Right atrium auricular region (tissue), 2 donors: ENCODE data around the gene CROCC2. TPM values are rescaled to one million over a fixed set of nuclear protein-coding genes. Genes with fewer than 3 reads are reported as not detected.

Experiments
- DNase-seq: peaks from one replicate; pipeline ENCODE4 v3.0.0-alpha.2; 2019; ENCODE audit warnings: low spot score
- H3K27ac ChIP-seq, 2 donors: fragments of 200-600 bp; sonication (generic); 1 replicate in 1 of 2; 2 replicates in 1 of 2; pipeline ENCODE4 v1.5.1; 2016 to 2019
- H3K27me3 ChIP-seq, 2 donors: fragments of 200-600 bp; sonication (generic); one replicate each; pipeline versions ENCODE4 v1.5.1 to v1.6.0; 2017 to 2019
- H3K36me3 ChIP-seq: fragments of 200-600 bp; sonication (generic); one replicate; pipeline ENCODE4 v1.5.1; 2016
- H3K4me1 ChIP-seq, 2 donors: fragments of 200-600 bp; sonication (generic); one replicate each; pipeline versions ENCODE4 v1.5.1 to v1.6.0; 2017 to 2019
- H3K4me3 ChIP-seq, 2 donors: fragments of 200-600 bp; sonication (generic); 1 replicate in 1 of 2; 2 replicates in 1 of 2; pipeline ENCODE4 v1.5.1; 2017 to 2019; ENCODE audit warnings: mild to moderate bottlenecking in 1 of 2, moderate library complexity in 1 of 2
- H3K9me3 ChIP-seq, 2 donors: fragments of 200-600 bp; sonication (generic); one replicate each; pipeline ENCODE4 v1.5.1; 2019
- total RNA-seq, 2 donors: library from RNA; depleted of rRNA; stranded (reverse); fragments of >200 nt; gene quantifications; one replicate each; pipeline ENCODE4 v1.1.0, GENCODE V29; 2016
- TF ChIP-seq, protein P1 (sequence below), 2 donors: fragments of 200-600 bp; sonication (generic); IDR thresholded peaks; one replicate each; pipeline ENCODE4 v1.5.1; 2019; ENCODE audit warnings: antibody characterized with exemption in 2 of 2

Gene CROCC2
- total RNA-seq, 2 donors from 2014 or later: not detected

- TF ChIP-seq, protein P1, sequence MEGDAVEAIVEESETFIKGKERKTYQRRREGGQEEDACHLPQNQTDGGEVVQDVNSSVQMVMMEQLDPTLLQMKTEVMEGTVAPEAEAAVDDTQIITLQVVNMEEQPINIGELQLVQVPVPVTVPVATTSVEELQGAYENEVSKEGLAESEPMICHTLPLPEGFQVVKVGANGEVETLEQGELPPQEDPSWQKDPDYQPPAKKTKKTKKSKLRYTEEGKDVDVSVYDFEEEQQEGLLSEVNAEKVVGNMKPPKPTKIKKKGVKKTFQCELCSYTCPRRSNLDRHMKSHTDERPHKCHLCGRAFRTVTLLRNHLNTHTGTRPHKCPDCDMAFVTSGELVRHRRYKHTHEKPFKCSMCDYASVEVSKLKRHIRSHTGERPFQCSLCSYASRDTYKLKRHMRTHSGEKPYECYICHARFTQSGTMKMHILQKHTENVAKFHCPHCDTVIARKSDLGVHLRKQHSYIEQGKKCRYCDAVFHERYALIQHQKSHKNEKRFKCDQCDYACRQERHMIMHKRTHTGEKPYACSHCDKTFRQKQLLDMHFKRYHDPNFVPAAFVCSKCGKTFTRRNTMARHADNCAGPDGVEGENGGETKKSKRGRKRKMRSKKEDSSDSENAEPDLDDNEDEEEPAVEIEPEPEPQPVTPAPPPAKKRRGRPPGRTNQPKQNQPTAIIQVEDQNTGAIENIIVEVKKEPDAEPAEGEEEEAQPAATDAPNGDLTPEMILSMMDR (IDR thresholded peaks at IDR 0.05): no peak
- Histone ChIP-seq H3K27me3 (no peaks in the 10 kb centered on the region), H3K27ac (no peak overlapping the region), H3K4me1 (peaks cover 0 to 41% of the 10 kb centered on the region in 2 donors), H3K4me3 (no peak overlapping the region), H3K9me3 (no peaks in the 10 kb centered on the region), H3K36me3 (no peaks in the 10 kb centered on the region)
- no peak for DNase-seq
These were observed 84.1 kb downstream of the CROCC2 start for GRCh38 chr2:240990266-240990529.

DNA sequence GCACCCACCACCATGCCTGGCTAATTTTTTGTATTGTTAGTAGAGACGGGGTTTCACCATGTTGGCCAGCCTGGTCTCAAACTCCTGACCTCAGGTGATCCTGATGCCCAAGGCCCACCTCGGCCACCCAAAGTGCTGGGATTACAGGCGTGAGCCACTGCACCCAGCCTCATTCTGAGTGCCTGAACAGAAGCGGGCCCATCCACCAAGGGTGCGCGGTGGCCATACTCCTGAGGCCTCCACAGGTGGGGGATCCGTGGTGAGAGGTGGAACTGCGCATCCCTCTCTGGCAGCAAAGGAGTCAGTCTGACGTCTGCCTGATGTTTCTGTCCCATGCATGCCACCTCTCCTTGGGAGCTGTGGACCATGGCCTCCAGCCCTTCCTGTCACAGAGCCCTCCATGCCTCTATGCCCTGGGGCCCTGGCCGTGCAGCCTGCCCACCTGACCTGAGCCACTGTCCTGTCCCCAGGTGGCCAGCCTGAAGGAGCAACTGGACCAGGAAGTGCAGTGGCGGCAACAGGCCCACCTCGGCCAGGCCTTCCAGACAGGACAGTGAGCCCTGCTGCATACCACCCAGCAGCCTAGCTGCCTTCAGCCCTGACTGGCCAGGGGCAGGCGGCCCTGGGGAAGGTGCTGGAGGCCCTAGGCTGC lies 84.7 kb downstream of the CROCC2 start:
- Histone ChIP-seq H3K27me3 (no peaks in the 10 kb centered on the region), H3K27ac (peak overlapping the region; percentile 66 to 78), H3K4me1 (peaks cover 0 to 41% of the 10 kb centered on the region in 2 donors), H3K4me3 (no peak overlapping the region), H3K9me3 (no peaks in the 10 kb centered on the region), H3K36me3 (no peaks in the 10 kb centered on the region)
- TF ChIP-seq, protein P1 (IDR thresholded peaks at IDR 0.05): no peak
- DNase-seq: no peak

GRCh38 chr2:240991378-240992263 lies 85.5 kb downstream of the CROCC2 start:
- Histone ChIP-seq H3K27ac (peak overlapping the region; percentile 66 to 78), H3K36me3 (no peaks in the 10 kb centered on the region), H3K27me3 (no peaks in the 10 kb centered on the region), H3K9me3 (no peaks in the 10 kb centered on the region), H3K4me3 (no peak overlapping the region), H3K4me1 (peaks cover 0 to 47% of the 10 kb centered on the region in 2 donors)
- TF ChIP-seq, protein P1 (IDR thresholded peaks at IDR 0.05): no peak
- peak; percentile 96 for DNase-seq

DNA sequence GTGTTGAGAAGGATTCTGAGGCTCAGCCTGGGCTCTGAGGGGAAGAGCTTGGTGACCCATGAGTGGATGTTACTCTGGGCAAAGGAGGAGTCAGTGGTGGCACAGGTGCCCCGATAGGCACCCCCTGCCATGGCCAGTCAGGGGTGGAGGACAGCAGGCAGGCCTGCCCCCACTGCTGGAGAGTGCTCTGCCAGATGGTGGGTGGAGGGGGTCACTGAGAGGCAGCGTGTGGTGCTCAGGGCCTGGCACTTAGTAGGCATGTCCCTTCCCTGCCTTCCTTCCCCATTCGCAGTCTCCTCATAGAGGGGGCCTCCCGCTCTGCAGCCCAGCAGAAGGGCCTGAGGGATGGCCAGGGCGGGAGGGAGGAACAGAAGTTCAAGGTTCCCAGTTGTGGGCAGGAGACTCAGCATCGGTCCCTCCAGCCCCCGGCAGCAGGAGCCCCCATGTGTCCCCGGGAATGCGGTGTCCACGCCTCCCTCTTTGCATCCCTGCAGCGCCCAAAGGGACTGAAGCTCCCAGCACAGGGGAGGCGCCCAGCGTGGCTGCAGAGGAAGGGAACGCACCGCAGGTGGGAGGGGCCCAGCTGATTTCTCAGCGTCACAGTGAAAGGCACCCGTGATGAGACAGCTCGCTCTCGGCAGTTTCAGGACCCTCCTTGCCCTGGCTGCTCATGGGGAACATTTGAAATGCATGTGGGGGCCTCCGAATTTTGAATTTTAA lies 86.6 kb downstream of the CROCC2 start:
- no peaks in the 10 kb centered on the region for H3K27me3 ChIP-seq
- H3K4me3 ChIP-seq: no peak overlapping the region
- no peak for DNase-seq
- H3K27ac ChIP-seq: peak overlapping the region in 1 of 2 donors; percentile 57
- peaks cover 0 to 48% of the 10 kb centered on the region in 2 donors for H3K4me1 ChIP-seq
- H3K36me3 ChIP-seq: no peaks in the 10 kb centered on the region
- no peaks in the 10 kb centered on the region for H3K9me3 ChIP-seq
- TF ChIP-seq, protein P1 (IDR thresholded peaks at IDR 0.05): no peak

DNA sequence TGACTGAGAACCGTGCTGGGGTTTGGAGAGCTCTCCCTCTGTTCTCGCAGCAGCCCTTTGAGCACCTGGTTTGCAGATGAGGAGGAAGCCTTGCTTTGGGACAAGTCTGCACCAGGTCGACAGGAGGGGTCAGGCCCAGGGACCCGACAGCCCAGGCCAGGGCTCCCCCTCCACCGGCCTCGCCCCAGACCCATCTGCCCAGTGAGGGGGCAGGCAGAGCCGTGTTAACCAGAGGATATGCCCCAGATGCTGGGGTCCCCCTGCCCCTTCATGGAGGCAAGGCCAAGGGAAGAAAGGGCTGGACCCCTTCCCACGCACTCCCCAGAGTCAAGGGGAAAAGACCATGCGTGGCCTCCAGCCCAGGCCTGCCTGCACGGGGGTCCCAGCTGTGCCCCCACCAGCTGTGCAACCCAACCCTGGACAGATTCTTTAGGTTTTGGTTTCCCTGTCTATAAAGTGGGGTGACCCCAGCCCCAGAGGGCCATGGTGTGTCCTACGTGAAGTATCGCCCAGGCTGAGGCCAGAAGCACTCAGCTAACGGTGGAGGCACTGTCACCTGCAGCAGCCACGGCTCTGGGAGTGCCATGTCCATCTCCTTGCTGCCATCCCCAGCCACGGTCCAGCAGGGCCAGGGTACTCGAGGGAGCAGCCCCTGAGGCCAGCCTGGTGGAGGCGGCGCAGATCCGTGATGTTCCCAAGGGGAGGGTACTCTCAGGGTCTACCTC lies 87.5 kb downstream of the CROCC2 start:
- H3K9me3 ChIP-seq: no peaks in the 10 kb centered on the region
- DNase-seq: no peak
- peaks cover 0 to 51% of the 10 kb centered on the region in 2 donors for H3K4me1 ChIP-seq
- TF ChIP-seq, protein P1 (IDR thresholded peaks at IDR 0.05): no peak
- H3K27ac ChIP-seq: no peak overlapping the region
- no peak overlapping the region for H3K4me3 ChIP-seq
- H3K27me3 ChIP-seq: no peaks in the 10 kb centered on the region
- H3K36me3 ChIP-seq: no peaks in the 10 kb centered on the region
